IMR-90 (cell line): ENCODE data around the gene CD69. TPM values are rescaled to one million over a fixed set of nuclear protein-coding genes. Genes with fewer than 3 reads are reported as not detected.

Experiments used
- ATAC-seq: fragments of 200-7000 bp; cut with Tn5 transposase; 2 replicates; pipeline ENCODE4 v1.9.1; 2020; ENCODE audit warnings: low read depth, mild to moderate bottlenecking, moderate library complexity
- BruUV-seq: library from RNA; stranded (reverse); fragments of 400-500 nt; replicated peaks from 2 replicates; lab custom pipeline; 2021; lab: Mats Ljungman, UMichigan
- CTCF ChIA-PET: fragments of 300-600 bp; formaldehyde crosslinking; extraction: SDS; loops from one replicate; lab custom pipeline; 2021; ENCODE audit warnings: antibody characterized with exemption; lab: Yijun Ruan, JAX
- POLR2A ChIA-PET: fragments of 300-600 bp; sonication (Branson Sonifier 250); formaldehyde crosslinking; loops from one replicate; lab custom pipeline; 2022; ENCODE audit warnings: antibody characterized with exemption; ENCODE audit not compliant: unreplicated experiment; lab: Charles Lee
- DNase-seq: peaks from one replicate; pipeline ENCODE4 v3.0.0; 2013
- H2AFZ ChIP-seq: replicated peaks from 2 replicates; pipeline ENCODE3; 2013; ENCODE audit warnings: low read length, mild to moderate bottlenecking; ENCODE audit not compliant: poor library complexity
- H2AK5ac ChIP-seq: 2 replicates; pipeline ENCODE4 v1.6.1; 2013; ENCODE audit warnings: low read depth, low read length, inconsistent platforms
- H2AK9ac ChIP-seq: replicated peaks from 2 replicates; pipeline ENCODE3; 2013; ENCODE audit warnings: mild to moderate bottlenecking, low read depth, low read length, moderate library complexity; ENCODE audit not compliant: poor library complexity
- H2BK120ac ChIP-seq: 2 replicates; pipeline ENCODE4 v1.6.1; 2013; ENCODE audit warnings: low read depth, low read length, inconsistent platforms
- H2BK15ac ChIP-seq: 3 replicates; pipeline ENCODE4 v1.6.1; 2013; ENCODE audit warnings: low read depth, low read length, inconsistent platforms
- H2BK20ac ChIP-seq: 2 replicates; pipeline ENCODE4 v1.6.1; 2013; ENCODE audit warnings: low read depth, mild to moderate bottlenecking, inconsistent platforms, low read length, moderate library complexity
- H2BK5ac ChIP-seq: 2 replicates; pipeline ENCODE4 v1.6.1; 2013; ENCODE audit warnings: mild to moderate bottlenecking, low read depth, low read length, inconsistent platforms; ENCODE audit not compliant: poor library complexity, severe bottlenecking
- H3K14ac ChIP-seq: replicated peaks from 2 replicates; pipeline ENCODE4 v1.6.1; 2013; ENCODE audit warnings: low read depth, low read length, inconsistent platforms
- H3K18ac ChIP-seq: 2 replicates; pipeline ENCODE4 v1.6.1; 2013; ENCODE audit warnings: low read depth, low read length, control low read depth
- H3K23ac ChIP-seq: 2 replicates; pipeline ENCODE4 v1.6.1; 2013; ENCODE audit warnings: low read depth, low read length, inconsistent platforms
- H3K27ac ChIP-seq: 2 replicates; pipeline ENCODE4 v1.5.1; 2013; ENCODE audit warnings: mild to moderate bottlenecking, control low read depth, low read length; ENCODE audit not compliant: insufficient read depth
- H3K27me3 ChIP-seq: 2 replicates; pipeline ENCODE4 v1.6.1; 2013; ENCODE audit warnings: low read length; ENCODE audit not compliant: control insufficient read depth, insufficient read depth
- H3K36me3 ChIP-seq: 2 replicates; pipeline ENCODE4 v1.6.1; 2013; ENCODE audit warnings: low read length, mixed read lengths; ENCODE audit not compliant: control insufficient read depth, insufficient read depth
- H3K4ac ChIP-seq: 2 replicates; pipeline ENCODE4 v1.6.1; 2013; ENCODE audit warnings: low read depth, low read length, inconsistent platforms
- H3K4me1 ChIP-seq: 2 replicates; pipeline ENCODE4 v1.6.1; 2013; ENCODE audit warnings: low read length, mixed read lengths; ENCODE audit not compliant: control insufficient read depth, insufficient read depth
- H3K4me2 ChIP-seq: 2 replicates; pipeline ENCODE4 v1.6.1; 2013; ENCODE audit warnings: low read depth, mild to moderate bottlenecking, control low read depth, low read length, moderate library complexity
- H3K4me3 ChIP-seq: 2 replicates; pipeline ENCODE4 v1.5.1; 2013; ENCODE audit warnings: low read depth, mild to moderate bottlenecking, control low read depth, low read length, moderate library complexity; ENCODE audit not compliant: insufficient read depth
- H3K56ac ChIP-seq: 2 replicates; pipeline ENCODE4 v1.6.1; 2013; ENCODE audit warnings: low read length, inconsistent platforms; ENCODE audit not compliant: insufficient read depth; ENCODE audit errors: extremely low read depth
- H3K79me1 ChIP-seq, 2 experiments: 2 replicates each; pipeline ENCODE4 v1.6.1; 2013; ENCODE audit warnings: low read length in 2 of 2, inconsistent platforms in 1 of 2, low read depth in 1 of 2
- H3K9ac ChIP-seq: 2 replicates; pipeline ENCODE4 v1.6.1; 2013; ENCODE audit warnings: low read depth, low read length, control low read depth
- H3K9me1 ChIP-seq: 2 replicates; pipeline ENCODE4 v1.6.1; 2013; ENCODE audit warnings: low read length, inconsistent platforms; ENCODE audit not compliant: insufficient read depth
- H3K9me3 ChIP-seq: 2 replicates; pipeline ENCODE4 v1.6.1; 2013; ENCODE audit warnings: low read length; ENCODE audit not compliant: control insufficient read depth, insufficient read depth
- H4K20me1 ChIP-seq: 2 replicates; pipeline ENCODE4 v1.6.1; 2013; ENCODE audit warnings: low read length, inconsistent platforms; ENCODE audit not compliant: insufficient read depth
- H4K5ac ChIP-seq: 2 replicates; pipeline ENCODE4 v1.6.1; 2013; ENCODE audit warnings: mild to moderate bottlenecking, low read depth, low read length, control low read depth
- H4K8ac ChIP-seq, 2 experiments: 2 replicates each; pipeline ENCODE4 v1.6.1; 2013; ENCODE audit warnings: low read depth in 2 of 2, low read length in 2 of 2, control low read depth in 1 of 2, inconsistent platforms in 1 of 2
- H4K91ac ChIP-seq: 2 replicates; pipeline ENCODE4 v1.6.1; 2013; ENCODE audit warnings: low read depth, low read length, inconsistent platforms; ENCODE audit not compliant: insufficient read depth
- BHLHE40 ChIP-seq: fragments of 150-350 bp; IDR thresholded peaks from 2 replicates; pipeline ENCODE4 v1.6.1; 2016; ENCODE audit warnings: mild to moderate bottlenecking, low read depth, low read length
- FOS ChIP-seq: fragments of 150-350 bp; IDR thresholded peaks from 2 replicates; pipeline ENCODE4 v1.6.1; 2016; ENCODE audit warnings: low read depth, low read length
- MAFK ChIP-seq: IDR thresholded peaks from 2 replicates; pipeline ENCODE4 v1.6.1; 2012; ENCODE audit warnings: low read depth, low read length, improper control_type of control experiment
- WGBS, 2 experiments: methylation state at CpG; one replicate each; pipeline versions ENCODE4 v1.1.5 to v1.1.7; 2013; ENCODE audit warnings: missing lambda C conversion rate in 2 of 2; ENCODE audit not compliant: insufficient read length in 1 of 2; ENCODE audit errors: extremely low coverage in 2 of 2; 5-methylcytosine and 5-hydroxymethylcytosine counted together
- dilution Hi-C: fragments of 300-500 bp; cut with HindIII; formaldehyde crosslinking; loops from one replicate; pipeline ENCODE4 v1.14.3; 2018; ENCODE audit warnings: low sequenced_read_pairs; ENCODE audit not compliant: unreplicated experiment
- in situ Hi-C: fragments of 300-500 bp; cut with MboI; formaldehyde crosslinking; loops from 3 replicates; pipeline ENCODE4 v1.14.3; 2019; ENCODE audit warnings: low sequenced_read_pairs, inconsistent platforms, mixed read lengths
- intact Hi-C: fragments of 100-400 bp; cut with micrococcal nuclease; formaldehyde crosslinking; loops from 2 replicates; pipeline ENCODE4 v1.10.0; 2022
- polyA plus RNA-seq, 3 experiments: library from polyadenylated mRNA; depleted of rRNA; stranded (reverse); fragments of >200 nt; gene quantifications; 2 replicates each; pipeline ENCODE4 v1.2.3, GENCODE V29; 2012; ENCODE audit warnings: low replicate concordance in 1 of 3
- total RNA-seq: library from RNA; depleted of rRNA; stranded (reverse); fragments of >200 nt; gene quantifications from 2 replicates; pipeline ENCODE4 v1.2.3, GENCODE V29; 2012
- TF ChIP-seq, protein P1 (sequence below): conservative IDR thresholded peaks from 2 replicates; pipeline ENCODE4 v1.5.1; 2012; ENCODE audit warnings: mild to moderate bottlenecking, low read depth, low read length, improper control_type of control experiment
- TF ChIP-seq, protein P2 (sequence below): fragments of 150-350 bp; IDR thresholded peaks from 2 replicates; pipeline ENCODE4 v1.6.1; 2016; ENCODE audit warnings: low read depth, mild to moderate bottlenecking, low read length, moderate library complexity, borderline replicate concordance

The CD69 gene
- total and polyA plus RNA-seq, 2 of the 4 experiments (the other 2 are of a cell fraction): not detected

DNA sequence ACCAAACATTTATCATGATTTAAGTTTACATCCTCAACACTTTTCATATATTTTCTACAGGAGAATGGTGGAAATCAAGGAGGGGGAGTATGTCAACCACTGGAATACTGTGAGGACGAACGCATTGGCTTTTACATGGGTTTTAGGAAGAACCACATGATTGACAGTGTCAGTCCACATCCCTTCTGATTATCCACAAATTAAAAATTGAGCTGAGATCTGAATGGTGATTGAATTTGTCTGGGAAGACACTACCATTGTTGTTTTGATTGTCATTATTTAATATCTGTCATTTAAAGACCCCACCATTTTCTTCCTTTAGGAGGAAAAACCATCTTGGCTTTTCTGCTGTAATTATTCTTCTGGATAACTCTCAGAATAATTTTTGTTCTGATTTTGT, 35.2 kb upstream of the CD69 start:
- Histone ChIP-seq H3K9ac (no peak overlapping the region), H2BK15ac (0 out of 3 replicates have a peak overlapping the region, but pooled peaks have one; percentile 83), H2BK20ac (peak overlapping the region; percentile 57; the same call in 1 of the 2 replicates), H4K20me1 (no peaks in the 10 kb centered on the region), H2AK9ac (no peak overlapping the region), H3K9me3 (no peaks in the 10 kb centered on the region), H3K27ac (no peak overlapping the region), H3K27me3 (no peaks in the 10 kb centered on the region), H3K56ac (no peak overlapping the region), H4K8ac (no peak overlapping the region), H4K91ac (no peak overlapping the region; the same call in 1 of the 2 replicates), H2AK5ac (no peak overlapping the region), H3K79me1 (no peaks in the 10 kb centered on the region), H2BK5ac (no peak overlapping the region), H3K4me1 (peaks cover 2% of the 10 kb centered on the region; the same call in 1 of the 2 replicates), H3K4me2 (no peak overlapping the region), H3K23ac (no peak overlapping the region), H4K5ac (no peak overlapping the region), H3K14ac (no peak overlapping the region), H3K4me3 (no peak overlapping the region), H3K36me3 (no peaks in the 10 kb centered on the region), H3K4ac (peak overlapping the region; percentile 35; the same call in 1 of the 2 replicates), H3K18ac (no peak overlapping the region; the same call in 1 of the 2 replicates), H2AFZ (no peak overlapping the region), H3K9me1 (0 out of 2 replicates have a peak, but pooled peaks cover 2% of the 10 kb centered on the region), H2BK120ac (peak overlapping the region; percentile 47; the same call in 1 of the 2 replicates)
- dilution Hi-C loops: no loop called here
- POLR2A ChIA-PET: no interaction called here
- intact Hi-C loops: no loop called here
- CTCF ChIA-PET: interaction anchor here (0.6 to 5.8 kb wide), 2 partner anchors 18 to 45 kb away, joined by 3 to 39 read pairs; no protein-coding TSS in a partner anchor
- no CpG with 5 or more reads among the region's 2 CpGs for WGBS, 2 experiments
- DNase-seq (no peak), ATAC-seq (no peak)
- BruUV-seq: no TSS peak
- in situ Hi-C loops: no loop called here
- TF ChIP-seq, protein P1, sequence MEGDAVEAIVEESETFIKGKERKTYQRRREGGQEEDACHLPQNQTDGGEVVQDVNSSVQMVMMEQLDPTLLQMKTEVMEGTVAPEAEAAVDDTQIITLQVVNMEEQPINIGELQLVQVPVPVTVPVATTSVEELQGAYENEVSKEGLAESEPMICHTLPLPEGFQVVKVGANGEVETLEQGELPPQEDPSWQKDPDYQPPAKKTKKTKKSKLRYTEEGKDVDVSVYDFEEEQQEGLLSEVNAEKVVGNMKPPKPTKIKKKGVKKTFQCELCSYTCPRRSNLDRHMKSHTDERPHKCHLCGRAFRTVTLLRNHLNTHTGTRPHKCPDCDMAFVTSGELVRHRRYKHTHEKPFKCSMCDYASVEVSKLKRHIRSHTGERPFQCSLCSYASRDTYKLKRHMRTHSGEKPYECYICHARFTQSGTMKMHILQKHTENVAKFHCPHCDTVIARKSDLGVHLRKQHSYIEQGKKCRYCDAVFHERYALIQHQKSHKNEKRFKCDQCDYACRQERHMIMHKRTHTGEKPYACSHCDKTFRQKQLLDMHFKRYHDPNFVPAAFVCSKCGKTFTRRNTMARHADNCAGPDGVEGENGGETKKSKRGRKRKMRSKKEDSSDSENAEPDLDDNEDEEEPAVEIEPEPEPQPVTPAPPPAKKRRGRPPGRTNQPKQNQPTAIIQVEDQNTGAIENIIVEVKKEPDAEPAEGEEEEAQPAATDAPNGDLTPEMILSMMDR: no peak
- TF ChIP-seq MAFK (no peak), FOS (no peak), BHLHE40 (no peak)
- TF ChIP-seq, protein P2, sequence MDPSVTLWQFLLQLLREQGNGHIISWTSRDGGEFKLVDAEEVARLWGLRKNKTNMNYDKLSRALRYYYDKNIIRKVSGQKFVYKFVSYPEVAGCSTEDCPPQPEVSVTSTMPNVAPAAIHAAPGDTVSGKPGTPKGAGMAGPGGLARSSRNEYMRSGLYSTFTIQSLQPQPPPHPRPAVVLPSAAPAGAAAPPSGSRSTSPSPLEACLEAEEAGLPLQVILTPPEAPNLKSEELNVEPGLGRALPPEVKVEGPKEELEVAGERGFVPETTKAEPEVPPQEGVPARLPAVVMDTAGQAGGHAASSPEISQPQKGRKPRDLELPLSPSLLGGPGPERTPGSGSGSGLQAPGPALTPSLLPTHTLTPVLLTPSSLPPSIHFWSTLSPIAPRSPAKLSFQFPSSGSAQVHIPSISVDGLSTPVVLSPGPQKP: no peak
